Endothelial cell (in vitro differentiated cells): ENCODE measurements around the gene ANO6. TPM values are rescaled to one million over a fixed set of nuclear protein-coding genes. Genes with fewer than 3 reads are reported as not detected.
A peak's percentile ranks its signal among the peaks of the same experiment; 100 is the strongest.

ENCODE experiments used
- DNase-seq: peaks from one replicate; pipeline ENCODE4 v3.0.0; 2021; ENCODE audit warnings: low spot score
- H3K27ac Mint-ChIP-seq: one replicate; pipeline ENCODE4 v1.8.0; 2021; ENCODE audit warnings: mixed read lengths, inconsistent platforms; ENCODE audit not compliant: unreplicated experiment
- H3K27me3 Mint-ChIP-seq: one replicate; pipeline ENCODE4 v1.8.0; 2021; ENCODE audit warnings: mild to moderate bottlenecking, moderate library complexity, mixed read lengths, inconsistent platforms; ENCODE audit not compliant: unreplicated experiment
- H3K36me3 Mint-ChIP-seq: one replicate; pipeline ENCODE4 v1.8.0; 2021; ENCODE audit warnings: mild to moderate bottlenecking, low read depth, mixed read lengths, inconsistent platforms; ENCODE audit not compliant: unreplicated experiment
- H3K4me1 Mint-ChIP-seq: one replicate; pipeline ENCODE4 v1.8.0; 2021; ENCODE audit warnings: mild to moderate bottlenecking, mixed read lengths, inconsistent platforms; ENCODE audit not compliant: unreplicated experiment
- H3K4me3 Mint-ChIP-seq: one replicate; pipeline ENCODE4 v1.8.0; 2021; ENCODE audit warnings: mild to moderate bottlenecking, mixed read lengths, inconsistent platforms; ENCODE audit not compliant: unreplicated experiment
- H3K9me3 Mint-ChIP-seq: one replicate; pipeline ENCODE4 v1.8.0; 2021; ENCODE audit warnings: mixed read lengths, inconsistent platforms; ENCODE audit not compliant: unreplicated experiment
- CTCF ChIP-seq: fragments of 200-600 bp; sonication (generic); IDR thresholded peaks from one replicate; pipeline ENCODE4 v1.5.0; 2021; ENCODE audit warnings: antibody characterized with exemption; ENCODE audit not compliant: unreplicated experiment
- total RNA-seq: library from RNA; stranded (reverse); fragmentation: NEBNext Ultra II Directional; extraction: Animal tissue kit (Norgen Biotek cat#: 25700); gene quantifications from one replicate; pipeline ENCODE4 v1.2.1, GENCODE V29; 2021; ENCODE audit not compliant: unreplicated experiment

The ANO6 gene
- total RNA-seq, 1 donor from 2014 or later, result 50.8 TPM

DNA sequence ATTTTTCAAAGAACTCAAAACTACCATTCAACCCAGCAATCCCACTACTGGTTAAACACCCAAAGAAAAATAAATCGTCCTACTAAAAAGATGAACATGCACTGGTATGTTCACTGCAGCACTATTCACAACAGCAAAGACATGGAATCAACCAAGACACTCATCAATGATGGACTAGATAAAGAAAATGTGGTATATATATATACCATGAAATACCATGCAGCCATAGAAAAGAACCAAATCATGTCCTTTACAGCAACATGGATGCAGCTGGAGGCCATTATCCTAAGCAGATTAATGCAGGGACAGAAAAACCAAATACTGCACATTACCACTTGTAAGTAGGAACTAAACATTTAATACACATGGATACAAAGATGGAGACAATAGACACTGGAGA is 3.8 kb upstream of the ANO6 start:
- no peak for TF ChIP-seq CTCF
- no peaks in the 10 kb centered on the region for H3K36me3 Mint-ChIP-seq
- no peaks in the 10 kb centered on the region for H3K9me3 Mint-ChIP-seq
- H3K4me3 Mint-ChIP-seq, result no peak overlapping the region
- no peak overlapping the region for H3K27ac Mint-ChIP-seq
- no peak for DNase-seq
- H3K27me3 Mint-ChIP-seq, result peaks cover 7% of the 10 kb centered on the region
- peaks cover 7% of the 10 kb centered on the region for H3K4me1 Mint-ChIP-seq

DNA sequence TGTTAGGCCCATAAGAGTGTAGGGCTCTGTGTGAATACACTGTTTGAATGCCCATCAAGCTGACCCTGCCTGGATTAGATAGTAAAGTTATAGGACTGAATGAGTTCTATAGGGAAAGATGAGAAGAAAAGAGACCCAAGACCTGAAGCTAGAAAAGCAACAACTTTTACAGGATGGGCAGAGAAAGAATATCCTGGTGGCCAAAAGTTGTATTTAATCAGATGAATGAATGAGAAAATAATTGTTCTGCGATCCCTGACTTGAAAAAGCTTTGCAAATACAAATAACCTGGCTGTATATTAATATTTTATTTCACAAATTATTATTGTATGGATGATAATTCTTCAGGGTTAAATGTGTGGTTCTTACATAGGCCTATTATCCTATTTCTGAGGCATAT is 2.8 kb upstream of the ANO6 start:
- Mint-ChIP-seq H3K4me3 (no peak overlapping the region), H3K9me3 (no peaks in the 10 kb centered on the region), H3K4me1 (peaks cover 16% of the 10 kb centered on the region), H3K27ac (no peak overlapping the region), H3K36me3 (no peaks in the 10 kb centered on the region), H3K27me3 (peaks cover 14% of the 10 kb centered on the region)
- no peak for DNase-seq
- TF ChIP-seq CTCF, result peak; percentile 49

- Mint-ChIP-seq H3K27ac (peak overlapping the region; percentile 16), H3K27me3 (peaks cover 14% of the 10 kb centered on the region), H3K36me3 (no peaks in the 10 kb centered on the region), H3K4me3 (no peak overlapping the region), H3K4me1 (peaks cover 16% of the 10 kb centered on the region), H3K9me3 (no peaks in the 10 kb centered on the region)
- no peak for TF ChIP-seq CTCF
- no peak for DNase-seq
These were observed 1.8 kb upstream of the ANO6 start for GRCh38 chr12:45214071-45214470.

DNA sequence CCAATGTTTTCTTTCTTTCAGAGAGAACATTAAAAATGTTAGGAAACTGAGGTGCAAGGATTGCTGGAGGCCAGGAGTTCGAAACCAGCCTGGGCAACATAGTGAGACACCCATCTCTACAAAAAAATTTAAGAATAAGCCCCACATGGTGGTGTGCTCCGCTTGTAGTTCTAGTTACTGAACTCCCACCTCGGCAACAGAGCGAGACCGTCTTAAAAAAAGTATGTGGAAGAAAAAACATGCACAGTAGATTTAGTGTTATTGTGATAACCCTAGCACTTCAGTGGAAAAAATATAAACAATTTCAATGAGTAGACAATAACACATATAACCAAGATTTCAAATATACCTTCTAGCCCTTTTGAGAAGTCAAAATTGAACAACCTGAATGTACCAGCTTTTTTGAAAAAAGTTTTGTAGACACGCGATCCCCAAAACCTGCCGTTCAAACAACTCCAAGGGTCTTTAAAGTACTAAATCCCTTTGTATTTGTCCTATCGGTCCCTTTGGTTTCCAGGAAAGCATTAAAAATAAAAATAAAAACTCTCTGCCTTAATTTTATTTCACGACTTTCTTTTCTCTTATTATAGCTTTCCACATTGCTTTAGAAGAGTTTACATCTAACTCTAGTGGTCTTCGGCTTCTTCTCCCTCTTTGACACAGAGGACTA is 1.0 kb upstream of the ANO6 start:
- H3K36me3 Mint-ChIP-seq, result no peaks in the 10 kb centered on the region
- DNase-seq, result no peak
- H3K27ac Mint-ChIP-seq, result peak overlapping the region; percentile 99
- no peak for TF ChIP-seq CTCF
- peak overlapping the region; percentile 96 for H3K4me3 Mint-ChIP-seq
- no peaks in the 10 kb centered on the region for H3K9me3 Mint-ChIP-seq
- H3K4me1 Mint-ChIP-seq, result peaks cover 20% of the 10 kb centered on the region
- peaks cover 14% of the 10 kb centered on the region for H3K27me3 Mint-ChIP-seq

DNA sequence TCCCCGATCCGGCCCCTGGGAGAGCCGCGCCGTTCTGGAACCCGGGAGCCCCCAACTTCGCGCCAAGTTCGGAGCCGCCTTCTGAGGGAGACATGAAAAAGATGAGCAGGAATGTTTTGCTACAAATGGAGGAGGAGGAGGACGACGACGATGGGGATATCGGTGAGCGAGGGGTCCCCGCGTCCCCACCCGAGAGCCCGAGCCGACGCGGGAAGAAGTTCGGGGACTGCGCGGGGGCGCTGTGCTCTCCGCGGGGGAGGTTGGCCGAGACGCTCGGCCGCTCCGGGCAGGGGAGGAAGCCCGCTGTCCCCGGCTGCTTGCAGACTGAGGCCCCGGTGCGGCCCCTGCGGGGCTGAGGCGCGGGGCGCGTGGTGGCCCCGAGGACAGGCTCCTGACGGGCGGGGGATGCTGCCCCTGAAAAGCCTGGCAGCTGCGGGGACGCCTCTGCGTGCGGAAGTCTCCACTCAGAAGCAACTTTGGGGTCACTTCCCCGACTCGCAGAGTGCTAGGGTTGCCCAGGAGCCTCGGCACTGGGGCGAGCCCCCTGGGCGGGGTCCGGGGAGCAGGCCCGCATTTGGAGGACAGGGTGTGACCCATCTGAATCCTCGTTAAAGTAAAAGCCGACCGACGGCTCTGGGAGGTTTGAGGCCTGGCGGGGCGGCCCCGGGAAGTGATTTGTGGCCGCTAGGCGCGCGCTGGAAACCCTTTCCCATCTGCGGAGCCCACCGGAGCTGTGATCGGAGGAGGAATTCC is 511 bp downstream of the ANO6 start:
- Mint-ChIP-seq H3K9me3 (no peaks in the 10 kb centered on the region), H3K27me3 (peaks cover 14% of the 10 kb centered on the region), H3K36me3 (no peaks in the 10 kb centered on the region), H3K4me3 (peak overlapping the region; percentile 98), H3K4me1 (peaks cover 35% of the 10 kb centered on the region), H3K27ac (peak overlapping the region; percentile 89)
- DNase-seq, result peak; percentile 70
- peak; percentile 14 for TF ChIP-seq CTCF
